Activated CD8-positive, alpha-beta T cell treated with anti-CD3 and anti-CD28 coated beads, Interleukin-2, amount 10 ng/mL, durations not matched to agents 7 days and 5 days (primary cell): ENCODE data around the gene TMEM232. TPM values are rescaled to one million over a fixed set of nuclear protein-coding genes. Genes with fewer than 3 reads are reported as not detected.

Source experiments
- ATAC-seq: fragments of 150-1000 bp; cut with Tn5 transposase; one replicate; pipeline ENCODE4 v1.10.0; 2021; ENCODE audit warnings: moderate library complexity
- CTCF ChIA-PET: fragments of 350-600 bp; sonication (Branson Sonifier 250); formaldehyde crosslinking; loops from one replicate; lab custom pipeline; 2021; ENCODE audit warnings: antibody characterized with exemption; lab: Charles Lee
- POLR2A ChIA-PET: fragments of 350-600 bp; sonication (Branson Sonifier 250); formaldehyde crosslinking; loops from one replicate; lab custom pipeline; 2021; ENCODE audit warnings: antibody characterized with exemption; lab: Charles Lee
- DNase-seq: peaks from one replicate; pipeline ENCODE4 v3.0.0-alpha.2; 2020
- H3K27ac Mint-ChIP-seq: one replicate; pipeline ENCODE4 v1.8.0; 2021; ENCODE audit warnings: mild to moderate bottlenecking, mixed read lengths
- H3K27me3 Mint-ChIP-seq: one replicate; pipeline ENCODE4 v1.8.0; 2021; ENCODE audit warnings: low read depth, mixed read lengths
- H3K36me3 Mint-ChIP-seq: one replicate; pipeline ENCODE4 v1.8.0; 2021; ENCODE audit warnings: low read depth, mixed read lengths
- H3K4me1 Mint-ChIP-seq: one replicate; pipeline ENCODE4 v1.8.0; 2021; ENCODE audit warnings: low read depth, mixed read lengths
- H3K4me3 Mint-ChIP-seq: one replicate; pipeline ENCODE4 v1.8.0; 2021; ENCODE audit warnings: mild to moderate bottlenecking, mixed read lengths
- H3K9me3 Mint-ChIP-seq: one replicate; pipeline ENCODE4 v1.8.0; 2022; ENCODE audit warnings: mixed read lengths; ENCODE audit not compliant: insufficient read depth
- total RNA-seq, 2 experiments: library from RNA; stranded (reverse); gene quantifications; one replicate each; pipeline ENCODE4 v1.2.3, GENCODE V29; 2021

Gene TMEM232
- total RNA-seq, 2 experiments from 2014 or later: 0.26 to 0.47 TPM

GRCh38 chr5:110439296-110439695 is 287.2 kb downstream of the TMEM232 start:
- no peak for DNase-seq
- ATAC-seq: no peak
- no peaks in the 10 kb centered on the region for H3K36me3 Mint-ChIP-seq
- no peak overlapping the region for H3K27ac Mint-ChIP-seq
- no peaks in the 10 kb centered on the region for H3K27me3 Mint-ChIP-seq
- H3K9me3 Mint-ChIP-seq: no peaks in the 10 kb centered on the region
- ChIA-PET CTCF (no interaction called here), POLR2A (no interaction called here)
- H3K4me1 Mint-ChIP-seq: no peaks in the 10 kb centered on the region
- no peak overlapping the region for H3K4me3 Mint-ChIP-seq

DNA sequence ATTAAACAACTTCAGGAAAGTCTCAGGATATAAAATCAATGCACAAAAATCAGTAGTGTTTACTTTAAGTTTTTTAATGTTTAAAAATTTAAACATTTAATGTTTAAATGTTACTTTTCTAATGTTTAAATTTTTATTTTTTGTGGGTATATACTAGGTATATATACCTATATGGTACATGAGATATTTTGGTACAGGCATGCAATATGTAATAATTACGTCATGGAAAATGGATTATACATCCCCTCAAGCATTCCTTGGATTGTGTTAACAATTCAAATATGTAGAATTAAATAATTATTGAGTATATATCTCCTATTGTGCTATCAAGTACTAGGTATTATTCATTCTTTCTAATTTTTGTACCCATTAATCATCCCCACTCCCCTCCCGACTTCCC is 291.3 kb downstream of the TMEM232 start:
- no peaks in the 10 kb centered on the region for H3K4me1 Mint-ChIP-seq
- H3K9me3 Mint-ChIP-seq: no peaks in the 10 kb centered on the region
- no peak overlapping the region for H3K4me3 Mint-ChIP-seq
- H3K27ac Mint-ChIP-seq: no peak overlapping the region
- CTCF ChIA-PET: no interaction called here
- POLR2A ChIA-PET: no interaction called here
- H3K27me3 Mint-ChIP-seq: no peaks in the 10 kb centered on the region
- no peaks in the 10 kb centered on the region for H3K36me3 Mint-ChIP-seq
- DNase-seq: no peak
- no peak for ATAC-seq

DNA sequence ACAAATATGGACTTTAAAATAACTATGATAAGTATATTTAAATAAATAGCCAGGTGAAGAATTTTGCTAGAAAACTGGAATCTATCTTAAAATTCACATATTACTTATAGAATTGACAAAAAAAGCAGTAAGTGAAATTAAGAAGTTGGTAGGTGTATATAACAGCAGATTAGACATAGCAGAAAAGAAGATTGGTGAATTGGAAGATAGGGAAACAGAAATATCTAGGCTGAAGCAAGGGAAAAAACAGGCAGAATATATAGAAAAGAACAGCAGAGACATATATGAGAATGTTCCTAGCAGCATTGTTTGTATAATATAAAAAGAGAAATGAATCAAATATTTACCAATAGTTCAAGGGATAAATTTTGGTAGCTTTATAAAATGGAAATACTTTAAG is 294.9 kb downstream of the TMEM232 start:
- ATAC-seq (no peak), DNase-seq (no peak)
- no peak overlapping the region for H3K4me3 Mint-ChIP-seq
- H3K36me3 Mint-ChIP-seq: no peaks in the 10 kb centered on the region
- H3K27ac Mint-ChIP-seq: no peak overlapping the region
- no peaks in the 10 kb centered on the region for H3K4me1 Mint-ChIP-seq
- ChIA-PET CTCF (no interaction called here), POLR2A (no interaction called here)
- no peaks in the 10 kb centered on the region for H3K27me3 Mint-ChIP-seq
- H3K9me3 Mint-ChIP-seq: no peaks in the 10 kb centered on the region

DNA sequence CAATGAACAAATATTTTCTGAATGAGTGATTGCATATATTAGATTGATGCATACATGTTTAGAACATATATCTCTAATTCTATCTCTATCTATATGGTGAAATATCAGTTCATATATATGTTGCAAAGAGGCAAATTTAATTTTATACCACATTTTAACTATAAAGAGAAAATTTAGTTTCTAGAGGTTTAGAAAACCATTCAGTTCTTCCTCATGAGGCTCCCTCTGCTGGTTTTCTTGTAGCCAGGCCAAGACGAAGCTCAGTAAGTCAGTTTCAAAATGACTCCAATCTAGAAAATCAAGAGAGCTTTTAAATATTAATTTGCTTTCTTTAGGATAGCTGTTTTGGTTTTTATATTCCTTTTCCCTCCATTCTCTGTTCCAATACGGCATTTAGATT is 312.1 kb downstream of the TMEM232 start:
- ChIA-PET CTCF (interaction anchor here (0.9 to 1.3 kb wide), 5 partner anchors 9 to 733 kb away, joined by 3 to 4 read pairs (median 4); no protein-coding TSS in a partner anchor), POLR2A (no interaction called here)
- Mint-ChIP-seq H3K4me1 (no peaks in the 10 kb centered on the region), H3K27me3 (no peaks in the 10 kb centered on the region), H3K36me3 (no peaks in the 10 kb centered on the region), H3K4me3 (no peak overlapping the region), H3K9me3 (no peaks in the 10 kb centered on the region), H3K27ac (no peak overlapping the region)
- DNase-seq: no peak
- no peak for ATAC-seq

- ChIA-PET POLR2A (no interaction called here), CTCF (interaction anchor here (0.9 to 1.3 kb wide), 5 partner anchors 8 to 733 kb away, joined by 3 to 4 read pairs (median 4); no protein-coding TSS in a partner anchor)
- ATAC-seq (no peak), DNase-seq (no peak)
- Mint-ChIP-seq H3K9me3 (no peaks in the 10 kb centered on the region), H3K4me3 (no peak overlapping the region), H3K27ac (no peak overlapping the region), H3K27me3 (no peaks in the 10 kb centered on the region), H3K4me1 (no peaks in the 10 kb centered on the region), H3K36me3 (no peaks in the 10 kb centered on the region)
Measured at GRCh38 chr5:110413856-110414255, 312.6 kb downstream of the TMEM232 start.

DNA sequence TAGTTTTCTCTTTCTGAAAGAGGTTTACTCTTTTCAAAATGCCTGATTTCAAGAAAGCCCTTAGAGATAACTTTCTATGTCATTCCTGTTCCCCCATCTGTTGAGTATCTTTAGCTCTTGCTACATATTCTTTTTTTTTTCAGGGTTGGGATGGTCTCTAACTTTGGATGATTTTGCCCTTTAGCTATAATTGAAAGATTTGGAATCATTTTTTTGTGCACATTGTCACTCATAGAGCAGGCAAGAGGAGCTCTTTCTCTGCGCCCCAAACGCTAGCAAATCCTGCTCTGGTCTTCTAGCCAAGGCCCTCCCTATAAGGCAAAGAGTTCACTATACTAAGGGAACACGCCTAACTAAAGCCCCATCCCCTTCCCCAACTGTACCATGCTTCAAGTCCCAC is 316.9 kb downstream of the TMEM232 start:
- DNase-seq (no peak), ATAC-seq (no peak)
- H3K4me1 Mint-ChIP-seq: no peaks in the 10 kb centered on the region
- no peak overlapping the region for H3K27ac Mint-ChIP-seq
- H3K27me3 Mint-ChIP-seq: no peaks in the 10 kb centered on the region
- H3K36me3 Mint-ChIP-seq: no peaks in the 10 kb centered on the region
- ChIA-PET CTCF (no interaction called here), POLR2A (no interaction called here)
- H3K9me3 Mint-ChIP-seq: no peaks in the 10 kb centered on the region
- H3K4me3 Mint-ChIP-seq: no peak overlapping the region

DNA sequence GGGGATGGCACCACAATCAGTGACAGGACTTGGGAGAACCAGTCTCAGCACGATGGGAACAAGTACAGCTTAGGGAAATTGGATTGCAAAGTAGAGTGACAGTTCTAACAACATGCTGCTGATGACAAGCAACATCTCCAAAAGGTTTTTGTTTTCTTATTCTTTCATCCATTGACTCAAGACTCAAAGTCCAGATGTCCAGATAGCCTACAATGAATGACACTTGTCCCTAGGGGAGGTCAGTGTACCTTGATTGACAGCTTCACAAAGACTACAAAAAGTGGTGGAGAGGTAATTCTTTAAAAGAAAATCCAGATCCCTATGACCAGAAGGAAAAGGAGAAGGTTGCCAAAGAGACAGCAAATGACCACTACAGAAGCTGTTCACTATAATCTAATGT is 323.9 kb downstream of the TMEM232 start:
- CTCF ChIA-PET: no interaction called here
- no peak for ATAC-seq
- Mint-ChIP-seq H3K4me3 (no peak overlapping the region), H3K9me3 (no peaks in the 10 kb centered on the region), H3K4me1 (no peaks in the 10 kb centered on the region), H3K27me3 (peaks cover 2% of the 10 kb centered on the region), H3K36me3 (no peaks in the 10 kb centered on the region), H3K27ac (no peak overlapping the region)
- no peak for DNase-seq
- POLR2A ChIA-PET: no interaction called here

DNA sequence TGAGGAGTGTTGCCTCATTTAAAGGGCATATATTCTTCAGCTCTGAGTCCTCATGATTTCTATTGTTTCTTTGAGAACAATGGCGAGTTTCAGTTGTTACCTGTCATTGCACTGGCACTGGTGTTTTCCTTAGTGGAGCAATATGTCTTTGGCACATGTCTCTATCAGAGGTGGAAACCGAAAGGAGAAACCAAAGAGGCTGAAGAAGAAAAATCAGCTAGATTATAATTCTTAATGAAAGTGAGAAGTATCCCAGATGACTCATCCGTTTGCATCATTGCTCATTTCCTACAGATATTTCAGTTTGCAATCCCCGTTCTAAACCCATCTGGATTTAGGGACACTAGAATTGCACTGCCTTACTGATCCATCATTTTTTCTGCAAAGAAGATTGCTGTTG is 324.6 kb downstream of the TMEM232 start:
- Mint-ChIP-seq H3K4me3 (no peak overlapping the region), H3K36me3 (no peaks in the 10 kb centered on the region), H3K4me1 (no peaks in the 10 kb centered on the region), H3K27me3 (peaks cover 2% of the 10 kb centered on the region), H3K27ac (no peak overlapping the region), H3K9me3 (no peaks in the 10 kb centered on the region)
- ATAC-seq (no peak), DNase-seq (no peak)
- POLR2A ChIA-PET: no interaction called here
- CTCF ChIA-PET: no interaction called here

- H3K27me3 Mint-ChIP-seq: peaks cover 2% of the 10 kb centered on the region
- ATAC-seq: no peak
- no peak overlapping the region for H3K4me3 Mint-ChIP-seq
- CTCF ChIA-PET: interaction anchor here (0.7 kb wide), 1 partner anchor 15 kb away, joined by 3 read pairs; no protein-coding TSS in a partner anchor
- no peak for DNase-seq
- no peaks in the 10 kb centered on the region for H3K36me3 Mint-ChIP-seq
- no peak overlapping the region for H3K27ac Mint-ChIP-seq
- POLR2A ChIA-PET: no interaction called here
- no peaks in the 10 kb centered on the region for H3K9me3 Mint-ChIP-seq
- no peaks in the 10 kb centered on the region for H3K4me1 Mint-ChIP-seq
Measured at GRCh38 chr5:110398951-110399350, 327.5 kb downstream of the TMEM232 start.

DNA sequence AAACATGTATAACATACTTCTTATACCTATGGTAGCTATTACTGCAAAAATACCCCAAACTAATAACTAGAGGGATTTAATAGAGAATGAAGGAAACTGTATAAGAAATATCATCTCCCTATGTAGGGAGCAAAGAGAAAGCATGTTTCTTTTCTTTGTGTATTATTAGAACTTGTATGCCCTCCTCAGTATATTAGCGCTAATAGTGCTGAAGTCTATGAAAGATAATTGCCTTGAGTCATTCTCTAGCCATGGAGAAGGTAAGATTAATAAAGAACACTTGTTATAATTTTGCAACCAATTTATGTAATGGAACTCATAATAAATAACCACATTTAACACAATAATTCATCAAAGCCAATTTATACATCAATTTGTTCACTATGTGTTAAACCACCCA is 329.2 kb downstream of the TMEM232 start:
- Mint-ChIP-seq H3K4me3 (no peak overlapping the region), H3K36me3 (no peaks in the 10 kb centered on the region), H3K4me1 (no peaks in the 10 kb centered on the region), H3K9me3 (no peaks in the 10 kb centered on the region), H3K27me3 (no peaks in the 10 kb centered on the region), H3K27ac (no peak overlapping the region)
- ChIA-PET POLR2A (no interaction called here), CTCF (no interaction called here)
- ATAC-seq (no peak), DNase-seq (no peak)

- POLR2A ChIA-PET: interaction anchor here (0.6 kb wide), 1 partner anchor 29 kb away, joined by 3 read pairs; no protein-coding TSS in a partner anchor
- ATAC-seq: no peak
- H3K4me1 Mint-ChIP-seq: no peaks in the 10 kb centered on the region
- H3K27me3 Mint-ChIP-seq: no peaks in the 10 kb centered on the region
- CTCF ChIA-PET: no interaction called here
- H3K36me3 Mint-ChIP-seq: no peaks in the 10 kb centered on the region
- H3K4me3 Mint-ChIP-seq: no peak overlapping the region
- no peak for DNase-seq
- H3K9me3 Mint-ChIP-seq: no peaks in the 10 kb centered on the region
- H3K27ac Mint-ChIP-seq: no peak overlapping the region
Measured at GRCh38 chr5:110386782-110387181, 339.7 kb downstream of the TMEM232 start.

DNA sequence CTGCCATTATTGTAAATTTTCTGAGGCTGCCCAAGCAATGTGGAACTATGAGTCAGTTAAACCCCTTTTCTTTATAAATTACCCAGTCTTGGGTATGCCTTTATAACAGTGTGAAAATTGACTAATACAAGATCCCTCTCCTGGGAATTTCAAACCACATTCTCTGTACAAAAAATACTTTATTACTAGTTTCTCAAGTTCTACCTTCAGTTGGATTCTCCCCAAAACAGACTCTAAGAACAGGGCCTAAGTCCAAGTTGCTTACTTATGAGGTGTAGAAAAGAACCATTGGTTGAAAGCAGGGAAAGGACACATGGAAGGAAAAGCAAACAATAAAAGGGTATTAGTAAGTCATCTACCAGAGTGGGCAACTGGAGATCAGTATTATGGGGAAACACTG is 343.2 kb downstream of the TMEM232 start:
- CTCF ChIA-PET: no interaction called here
- ATAC-seq (no peak), DNase-seq (no peak)
- Mint-ChIP-seq H3K36me3 (no peaks in the 10 kb centered on the region), H3K9me3 (no peaks in the 10 kb centered on the region), H3K27ac (no peak overlapping the region), H3K4me3 (no peak overlapping the region), H3K4me1 (no peaks in the 10 kb centered on the region), H3K27me3 (no peaks in the 10 kb centered on the region)
- POLR2A ChIA-PET: no interaction called here

DNA sequence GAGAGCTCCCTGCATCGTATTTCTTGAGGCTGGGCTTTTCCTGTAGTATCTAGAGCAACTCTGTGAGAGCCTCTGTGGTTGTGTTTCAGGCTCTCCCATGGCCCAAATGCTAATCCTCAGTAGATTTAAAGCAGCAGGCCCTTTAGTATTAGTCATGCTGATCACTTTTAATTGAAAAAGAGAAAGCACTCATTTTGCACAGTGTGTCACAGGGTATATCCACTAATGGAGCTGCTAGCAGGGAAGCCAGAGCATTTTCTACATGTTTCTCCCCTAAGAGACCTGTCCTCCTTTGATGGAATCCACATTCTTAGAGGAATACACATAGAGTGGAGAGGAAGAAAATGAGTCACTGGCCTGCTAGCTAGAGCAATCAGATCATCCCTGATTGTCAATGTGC is 348.5 kb downstream of the TMEM232 start:
- Mint-ChIP-seq H3K27me3 (no peaks in the 10 kb centered on the region), H3K9me3 (no peaks in the 10 kb centered on the region), H3K4me3 (no peak overlapping the region), H3K4me1 (no peaks in the 10 kb centered on the region), H3K36me3 (no peaks in the 10 kb centered on the region), H3K27ac (no peak overlapping the region)
- POLR2A ChIA-PET: no interaction called here
- DNase-seq (no peak), ATAC-seq (no peak)
- CTCF ChIA-PET: no interaction called here
